ENCODE measurements around the gene LYST. TPM values are rescaled to one million over a fixed set of nuclear protein-coding genes. Genes with fewer than 3 reads are reported as not detected.

Gene LYST
- total and polyA plus RNA-seq, 10 of the 15 experiments (the other 5 are each of a cell fraction or from before 2014, with no cell fraction given), result 3.3 to 28.1 (median 5.6) TPM

DNA sequence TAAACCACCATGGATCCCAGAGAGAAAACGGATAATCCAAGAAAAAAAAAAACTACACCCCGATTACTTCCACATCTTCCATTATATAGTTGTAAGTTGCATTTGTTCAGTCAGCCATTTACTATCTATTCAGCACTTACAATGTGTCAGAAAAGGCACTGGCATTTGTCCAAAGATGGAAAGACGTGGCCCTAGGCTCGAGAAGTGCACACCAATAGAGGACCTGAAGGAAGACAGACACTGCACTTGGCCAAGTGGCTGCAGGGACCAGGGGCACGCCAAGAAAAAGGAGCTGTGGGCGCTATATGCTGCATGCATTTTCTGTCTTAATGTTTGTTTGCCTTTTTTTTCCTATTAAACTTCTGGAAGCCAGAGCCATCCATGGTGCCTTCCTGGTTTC lies 45.2 kb upstream of the LYST start:
- H3K4me3 ChIP-seq, result no peak overlapping the region
- ATAC-seq, result no peak
- RAD21 ChIA-PET (ENCODE audit: unreplicated experiment), result interaction anchor here (0.8 to 1.8 kb wide), 3 partner anchors 22 to 46 kb away, joined by 3 to 4 read pairs (median 3); partner anchors contain the start of gene LYST
- H4K20me1 ChIP-seq (ENCODE audit: control insufficient read depth, insufficient read depth), result no peaks in the 10 kb centered on the region
- BruUV-seq (replicated peaks), result no TSS peak
- DNase-seq (ENCODE audit: low read depth, low spot score), result no peak
- CTCF ChIA-PET, result interaction anchor here (0.7 to 1.4 kb wide), 2 partner anchors 20 to 311 kb away, joined by 3 read pairs; no protein-coding TSS in a partner anchor
- no peak overlapping the region for H3K27ac ChIP-seq (ENCODE audit: control insufficient read depth, insufficient read depth)
- POLR2A ChIA-PET, result interaction anchor here (0.6 to 1.5 kb wide), 5 partner anchors 12 to 667 kb away, joined by 3 to 11 read pairs (median 4); no protein-coding TSS in a partner anchor
- H3K9ac ChIP-seq (ENCODE audit: control insufficient read depth, insufficient read depth, low read length), result no peak overlapping the region
- H3K4me2 ChIP-seq (ENCODE audit: control insufficient read depth, insufficient read depth), result no peak overlapping the region
- peaks cover 4% of the 10 kb centered on the region; the same call in 1 of the 2 replicates for H3K4me1 ChIP-seq (ENCODE audit: control insufficient read depth, insufficient read depth, low read length)
- 84% methylated on average over 6 of the region's 6 CpGs for WGBS (ENCODE audit: insufficient coverage, insufficient replicate concordance, low lambda C conversion rate, missing lambda C conversion rate)
- H3K27me3 ChIP-seq (replicated peaks in 1 of 2; ENCODE audit: control insufficient read depth in 2 of 2, insufficient read depth in 2 of 2, low read length in 1 of 2), result no peaks in the 10 kb centered on the region
- in situ Hi-C loops (cut with MboI) (no loop called here), intact Hi-C loops (cut with micrococcal nuclease; ENCODE audit: unreplicated experiment) (loop anchor here (5.0 kb wide), 1 partner anchor 40 kb away; no protein-coding TSS in a partner anchor)
- no peaks in the 10 kb centered on the region for H3K79me2 ChIP-seq (ENCODE audit: control insufficient read depth, insufficient read depth, low read length)
- H3K36me3 ChIP-seq (ENCODE audit: control insufficient read depth in 2 of 2, insufficient read depth in 2 of 2, low read length in 1 of 2), result no peaks in the 10 kb centered on the region
- FAIRE-seq, result no peak
- H2AFZ ChIP-seq (ENCODE audit: control insufficient read depth, low read depth, low read length), result no peak overlapping the region
- TF ChIP-seq, protein P1, sequence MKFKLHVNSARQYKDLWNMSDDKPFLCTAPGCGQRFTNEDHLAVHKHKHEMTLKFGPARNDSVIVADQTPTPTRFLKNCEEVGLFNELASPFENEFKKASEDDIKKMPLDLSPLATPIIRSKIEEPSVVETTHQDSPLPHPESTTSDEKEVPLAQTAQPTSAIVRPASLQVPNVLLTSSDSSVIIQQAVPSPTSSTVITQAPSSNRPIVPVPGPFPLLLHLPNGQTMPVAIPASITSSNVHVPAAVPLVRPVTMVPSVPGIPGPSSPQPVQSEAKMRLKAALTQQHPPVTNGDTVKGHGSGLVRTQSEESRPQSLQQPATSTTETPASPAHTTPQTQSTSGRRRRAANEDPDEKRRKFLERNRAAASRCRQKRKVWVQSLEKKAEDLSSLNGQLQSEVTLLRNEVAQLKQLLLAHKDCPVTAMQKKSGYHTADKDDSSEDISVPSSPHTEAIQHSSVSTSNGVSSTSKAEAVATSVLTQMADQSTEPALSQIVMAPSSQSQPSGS (IDR thresholded peaks at IDR 0.05; ENCODE audit: low read length), result no peak
- no peak for TF ChIP-seq MXI1 (IDR thresholded peaks at IDR 0.05; ENCODE audit: low read depth, low read length)
- TF ChIP-seq NR2C1 (IDR thresholded peaks at IDR 0.05), result no peak
- no peak for TF ChIP-seq TCF12 (IDR thresholded peaks at IDR 0.05; ENCODE audit: low read depth, low read length)
- TF ChIP-seq JUNB (IDR thresholded peaks at IDR 0.05), result no peak
- no peak for TF ChIP-seq WRNIP1 (IDR thresholded peaks at IDR 0.05; ENCODE audit: borderline replicate concordance, low read depth, low read length)
- TF ChIP-seq, protein P2, sequence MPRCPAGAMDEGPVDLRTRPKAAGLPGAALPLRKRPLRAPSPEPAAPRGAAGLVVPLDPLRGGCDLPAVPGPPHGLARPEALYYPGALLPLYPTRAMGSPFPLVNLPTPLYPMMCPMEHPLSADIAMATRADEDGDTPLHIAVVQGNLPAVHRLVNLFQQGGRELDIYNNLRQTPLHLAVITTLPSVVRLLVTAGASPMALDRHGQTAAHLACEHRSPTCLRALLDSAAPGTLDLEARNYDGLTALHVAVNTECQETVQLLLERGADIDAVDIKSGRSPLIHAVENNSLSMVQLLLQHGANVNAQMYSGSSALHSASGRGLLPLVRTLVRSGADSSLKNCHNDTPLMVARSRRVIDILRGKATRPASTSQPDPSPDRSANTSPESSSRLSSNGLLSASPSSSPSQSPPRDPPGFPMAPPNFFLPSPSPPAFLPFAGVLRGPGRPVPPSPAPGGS (IDR thresholded peaks at IDR 0.05; ENCODE audit: borderline replicate concordance, insufficient read depth, low read depth, low read length, poor library complexity, severe bottlenecking), result no peak
- TF ChIP-seq KLF5 (IDR thresholded peaks at IDR 0.05; ENCODE audit: partially characterized antibody), result no peak
- no peak for TF ChIP-seq POLR2AphosphoS5 (IDR thresholded peaks at IDR 0.05; ENCODE audit: low read length)
- TF ChIP-seq ZNF384 (IDR thresholded peaks at IDR 0.05; ENCODE audit: borderline replicate concordance, low read depth, low read length), result no peak
- no peaks in the 10 kb centered on the region for H3K9me3 ChIP-seq (replicated peaks; ENCODE audit: control insufficient read depth, insufficient read depth, low read length)
- SMC1A ChIA-PET (ENCODE audit: uncharacterized antibody, unreplicated experiment), result interaction anchor here (1.0 to 2.0 kb wide), 6 partner anchors 9 to 35 kb away, joined by 3 to 7 read pairs (median 4); no protein-coding TSS in a partner anchor
